Prostate gland (tissue), 2 donors: ENCODE data around the gene UCN. TPM values are rescaled to one million over a fixed set of nuclear protein-coding genes. Genes with fewer than 3 reads are reported as not detected.

ENCODE experiments used
- DNase-seq: peaks from one replicate; pipeline ENCODE4 v3.0.0-alpha.2; 2019; ENCODE audit warnings: low spot score
- H3K27ac ChIP-seq, 2 donors: fragments of 200-600 bp; sonication (generic); 2 replicates each; pipeline ENCODE4 v1.5.1; 2017 to 2019
- H3K27me3 ChIP-seq: fragments of 200-600 bp; sonication (generic); replicated peaks from 2 replicates; pipeline ENCODE4 v1.5.1; 2019; ENCODE audit not compliant: insufficient read depth
- H3K36me3 ChIP-seq, 2 donors: fragments of 200-600 bp; sonication (generic); 1 replicate in 1 of 2; 2 replicates in 1 of 2; pipeline versions ENCODE4 v1.5.1 to v1.8.1; 2017 to 2019
- H3K4me1 ChIP-seq: fragments of 200-600 bp; sonication (generic); replicated peaks from 2 replicates; pipeline ENCODE4 v1.5.1; 2019
- H3K4me3 ChIP-seq, 2 donors: fragments of 200-600 bp; sonication (generic); 2 replicates each; pipeline ENCODE4 v1.5.1; 2017 to 2019
- H3K9me3 ChIP-seq: fragments of 200-600 bp; sonication (generic); 2 replicates; pipeline ENCODE4 v1.5.1; 2017
- POLR2A ChIP-seq: fragments of 450-650 bp; IDR thresholded peaks from one replicate; pipeline ENCODE4 v1.6.1; 2016; ENCODE audit warnings: antibody characterized with exemption, mild to moderate bottlenecking
- POLR2AphosphoS5 ChIP-seq: sonication (generic); formaldehyde crosslinking; IDR thresholded peaks from one replicate; pipeline ENCODE4 v1.6.1; 2017; ENCODE audit warnings: antibody characterized with exemption
- WGBS: methylation state at CpG from one replicate; pipeline ENCODE4 v1.1.5; 2018; 5-methylcytosine and 5-hydroxymethylcytosine counted together
- intact Hi-C: fragments of 100-400 bp; cut with DNase I; formaldehyde crosslinking; loops from one replicate; pipeline ENCODE4 v1.14.2; 2022
- total RNA-seq, 2 donors: library from RNA; depleted of rRNA; stranded (reverse); fragments of >200 nt; gene quantifications; one replicate each; pipeline ENCODE4 v1.1.0, GENCODE V29; 2016
- TF ChIP-seq, protein P1 (sequence below), 4 experiments: fragments of 200-600 bp in 2 of 4; fragments of 450-650 bp in 2 of 4; sonication (generic) in 2 of 4; IDR thresholded peaks; 1 replicate in 3 of 4; 2 replicates in 1 of 4; pipeline ENCODE4 v1.5.1; 2016 to 2019; ENCODE audit warnings: antibody characterized with exemption in 4 of 4, mild to moderate bottlenecking in 2 of 4, moderate library complexity in 2 of 4

Gene UCN
- total RNA-seq, 2 donors from 2014 or later = 4.2 to 11.2 TPM

GRCh38 chr2:27296481-27296880, 11.8 kb downstream of the UCN start:
- no peaks in the 10 kb centered on the region for H3K36me3 ChIP-seq
- DNase-seq = no peak
- WGBS = 65% methylated on average over 4 of the region's 4 CpGs
- H3K9me3 ChIP-seq = no peaks in the 10 kb centered on the region
- H3K4me3 ChIP-seq = no peak overlapping the region
- no peaks in the 10 kb centered on the region for H3K27me3 ChIP-seq
- intact Hi-C loops = no loop called here
- no peaks in the 10 kb centered on the region for H3K4me1 ChIP-seq
- TF ChIP-seq POLR2A = no peak
- TF ChIP-seq POLR2AphosphoS5 = no peak
- TF ChIP-seq, protein P1, sequence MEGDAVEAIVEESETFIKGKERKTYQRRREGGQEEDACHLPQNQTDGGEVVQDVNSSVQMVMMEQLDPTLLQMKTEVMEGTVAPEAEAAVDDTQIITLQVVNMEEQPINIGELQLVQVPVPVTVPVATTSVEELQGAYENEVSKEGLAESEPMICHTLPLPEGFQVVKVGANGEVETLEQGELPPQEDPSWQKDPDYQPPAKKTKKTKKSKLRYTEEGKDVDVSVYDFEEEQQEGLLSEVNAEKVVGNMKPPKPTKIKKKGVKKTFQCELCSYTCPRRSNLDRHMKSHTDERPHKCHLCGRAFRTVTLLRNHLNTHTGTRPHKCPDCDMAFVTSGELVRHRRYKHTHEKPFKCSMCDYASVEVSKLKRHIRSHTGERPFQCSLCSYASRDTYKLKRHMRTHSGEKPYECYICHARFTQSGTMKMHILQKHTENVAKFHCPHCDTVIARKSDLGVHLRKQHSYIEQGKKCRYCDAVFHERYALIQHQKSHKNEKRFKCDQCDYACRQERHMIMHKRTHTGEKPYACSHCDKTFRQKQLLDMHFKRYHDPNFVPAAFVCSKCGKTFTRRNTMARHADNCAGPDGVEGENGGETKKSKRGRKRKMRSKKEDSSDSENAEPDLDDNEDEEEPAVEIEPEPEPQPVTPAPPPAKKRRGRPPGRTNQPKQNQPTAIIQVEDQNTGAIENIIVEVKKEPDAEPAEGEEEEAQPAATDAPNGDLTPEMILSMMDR (IDR thresholded peaks at IDR 0.05) = no peak
- no peak overlapping the region for H3K27ac ChIP-seq

DNA sequence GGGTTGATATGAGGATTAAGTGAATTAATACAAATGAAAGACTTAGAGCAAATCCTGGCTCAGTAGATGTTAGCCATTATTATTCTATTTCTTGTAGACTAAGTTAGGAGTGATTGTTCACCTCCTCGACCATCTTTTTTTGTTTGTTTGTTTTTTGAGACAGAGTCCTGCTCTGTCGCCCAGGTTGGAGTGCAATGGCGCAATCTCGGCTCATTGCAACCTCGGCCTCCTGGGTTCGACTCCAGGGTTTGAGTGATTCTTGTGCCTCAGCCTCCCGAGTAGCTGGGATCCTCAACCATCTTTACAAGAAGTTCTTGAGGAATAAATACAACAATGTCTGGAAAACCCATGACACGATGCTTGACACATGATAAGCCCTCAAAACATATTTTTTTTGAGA, 13.3 kb downstream of the UCN start:
- WGBS = 92% methylated on average over 8 of the region's 8 CpGs
- Histone ChIP-seq H3K27ac (no peak overlapping the region), H3K27me3 (no peaks in the 10 kb centered on the region), H3K9me3 (no peaks in the 10 kb centered on the region), H3K36me3 (no peaks in the 10 kb centered on the region), H3K4me3 (no peak overlapping the region), H3K4me1 (no peaks in the 10 kb centered on the region)
- no peak for DNase-seq
- TF ChIP-seq POLR2AphosphoS5 (no peak), POLR2A (no peak)
- TF ChIP-seq, protein P1 (IDR thresholded peaks at IDR 0.05) = no peak
- intact Hi-C loops = no loop called here

- H3K4me3 ChIP-seq = no peak overlapping the region
- DNase-seq = no peak
- no peaks in the 10 kb centered on the region for H3K36me3 ChIP-seq
- TF ChIP-seq POLR2AphosphoS5 (no peak), POLR2A (no peak)
- TF ChIP-seq, protein P1 (IDR thresholded peaks at IDR 0.05) = no peak
- intact Hi-C loops = no loop called here
- WGBS = 55% methylated on average over 6 of the region's 6 CpGs
- H3K4me1 ChIP-seq = no peaks in the 10 kb centered on the region
- H3K27ac ChIP-seq = no peak overlapping the region
- H3K27me3 ChIP-seq = no peaks in the 10 kb centered on the region
- no peaks in the 10 kb centered on the region for H3K9me3 ChIP-seq
Observed at GRCh38 chr2:27291865-27292264, 16.4 kb downstream of the UCN start.

DNA sequence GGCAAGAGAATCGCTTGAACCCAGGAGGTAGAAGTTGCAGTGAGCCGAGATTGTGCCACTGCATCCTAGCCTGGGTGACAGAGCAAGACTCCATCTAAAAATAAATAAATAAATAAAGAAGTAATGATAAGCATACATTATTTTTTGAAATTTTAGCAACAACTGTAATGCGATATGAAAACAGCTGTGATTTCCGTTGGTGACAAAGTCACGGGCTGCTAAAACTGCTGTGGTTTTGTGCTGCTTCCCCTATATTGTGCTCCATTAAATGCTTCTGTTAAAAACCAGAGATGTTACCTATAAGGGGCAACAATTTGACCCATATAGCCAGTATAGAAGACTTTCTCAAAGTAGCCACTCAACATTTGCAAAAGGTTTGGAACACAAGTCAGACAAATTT, 17.7 kb downstream of the UCN start:
- Histone ChIP-seq H3K36me3 (no peaks in the 10 kb centered on the region), H3K27me3 (no peaks in the 10 kb centered on the region), H3K27ac (no peak overlapping the region), H3K4me3 (no peak overlapping the region), H3K9me3 (no peaks in the 10 kb centered on the region), H3K4me1 (no peaks in the 10 kb centered on the region)
- 89% methylated on average over 5 of the region's 5 CpGs for WGBS
- no peak for DNase-seq
- intact Hi-C loops = no loop called here
- TF ChIP-seq, protein P1 (IDR thresholded peaks at IDR 0.05) = no peak
- TF ChIP-seq POLR2A (no peak), POLR2AphosphoS5 (no peak)

DNA sequence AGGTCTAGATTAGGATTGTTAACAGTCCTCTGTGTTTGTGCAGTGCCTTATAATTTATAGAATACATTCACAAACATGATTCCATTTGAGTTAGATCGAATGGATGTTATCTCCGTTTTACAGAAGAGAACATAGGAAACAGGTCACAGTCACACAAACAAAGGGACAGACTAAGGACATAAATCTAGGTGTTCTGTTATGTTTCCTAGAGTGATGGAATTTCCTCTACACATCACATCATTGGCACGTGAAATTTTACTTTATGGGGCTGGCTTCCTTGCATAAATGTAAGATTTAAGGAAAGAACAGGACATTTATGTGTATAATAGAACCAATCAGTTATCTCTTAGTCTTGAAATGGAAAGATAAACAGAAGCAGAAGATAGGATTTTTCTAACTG, 19.6 kb downstream of the UCN start:
- intact Hi-C loops = loop anchor here (10.0 kb wide), 1 partner anchor 324 kb away; no protein-coding TSS in a partner anchor
- 7% methylated on average over 3 of the region's 3 CpGs for WGBS
- TF ChIP-seq POLR2AphosphoS5 = peak; percentile 22
- TF ChIP-seq, protein P1 (IDR thresholded peaks at IDR 0.05) = no peak

More for the DNA sequence above, 19.6 kb downstream of the UCN start:
- H3K27ac ChIP-seq = no peak overlapping the region
- no peak for DNase-seq
- H3K4me3 ChIP-seq = no peak overlapping the region
- H3K9me3 ChIP-seq = no peaks in the 10 kb centered on the region
- no peaks in the 10 kb centered on the region for H3K27me3 ChIP-seq
- H3K36me3 ChIP-seq = no peaks in the 10 kb centered on the region
- no peaks in the 10 kb centered on the region for H3K4me1 ChIP-seq
